ENCODE data around the gene WNT3A.

Gene WNT3A

DNA sequence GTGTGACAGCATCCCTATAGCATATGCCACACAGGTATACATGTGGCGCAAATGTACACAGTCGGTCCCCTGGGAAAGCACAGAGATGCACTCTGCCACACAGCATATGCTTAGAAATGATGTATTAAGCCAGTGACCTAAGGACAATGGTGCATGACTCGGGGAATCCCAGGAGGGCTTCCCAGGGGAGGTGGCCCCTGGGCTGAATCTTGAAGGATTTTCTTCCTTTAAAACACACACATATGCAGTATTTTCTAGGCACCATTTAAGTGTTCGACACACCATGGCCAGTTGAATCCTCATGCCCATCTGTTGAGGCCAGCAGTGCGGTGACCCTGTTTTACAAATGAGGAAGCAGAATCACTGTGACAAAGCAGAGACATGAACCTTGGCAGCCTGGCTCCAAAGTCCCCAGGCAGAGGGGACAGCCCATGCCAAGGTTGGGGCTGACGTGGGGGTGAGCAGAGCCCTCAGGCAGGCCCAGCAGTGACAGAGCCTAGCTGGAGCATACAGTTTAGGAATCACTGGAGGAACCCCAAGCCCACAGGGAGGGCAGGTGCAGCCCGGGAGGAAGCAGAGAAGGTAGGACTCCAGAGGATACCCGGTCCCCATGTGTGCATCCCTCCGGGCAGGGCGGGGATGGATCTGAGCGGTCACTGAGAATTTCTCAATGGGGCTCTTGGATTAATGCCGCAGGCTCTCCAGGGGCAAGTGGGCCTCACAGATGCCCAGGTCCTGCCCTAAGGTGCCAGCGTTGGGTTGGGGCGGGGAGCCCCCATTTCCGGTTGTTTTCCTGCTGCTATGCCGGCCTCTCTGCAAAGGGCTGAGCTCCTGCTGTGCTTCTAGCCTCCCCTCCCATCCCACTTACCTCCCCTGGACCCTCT lies 28.4 kb downstream of the WNT3A start:
- DNase-seq = no peak

DNA sequence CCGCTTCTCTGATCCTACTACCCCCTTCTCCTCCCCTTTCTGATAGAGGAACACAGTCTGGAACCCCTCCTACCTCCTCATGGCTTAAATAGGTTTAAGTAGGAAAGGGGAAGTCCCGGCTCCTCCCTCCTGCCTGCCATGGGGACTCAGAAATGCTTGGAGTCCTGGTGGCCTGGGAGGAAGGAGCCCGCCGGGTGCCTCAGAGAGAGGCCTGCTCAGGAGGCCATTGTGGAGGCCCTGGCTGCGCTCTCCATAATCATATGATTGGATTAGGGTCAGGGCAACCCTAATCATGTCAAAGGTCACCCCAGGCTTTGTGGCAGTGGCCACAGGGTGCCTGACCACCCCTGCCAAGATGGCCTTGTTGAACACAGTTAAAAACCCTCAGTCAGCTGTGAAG lies 29.0 kb downstream of the WNT3A start:
- no peak for DNase-seq

DNA sequence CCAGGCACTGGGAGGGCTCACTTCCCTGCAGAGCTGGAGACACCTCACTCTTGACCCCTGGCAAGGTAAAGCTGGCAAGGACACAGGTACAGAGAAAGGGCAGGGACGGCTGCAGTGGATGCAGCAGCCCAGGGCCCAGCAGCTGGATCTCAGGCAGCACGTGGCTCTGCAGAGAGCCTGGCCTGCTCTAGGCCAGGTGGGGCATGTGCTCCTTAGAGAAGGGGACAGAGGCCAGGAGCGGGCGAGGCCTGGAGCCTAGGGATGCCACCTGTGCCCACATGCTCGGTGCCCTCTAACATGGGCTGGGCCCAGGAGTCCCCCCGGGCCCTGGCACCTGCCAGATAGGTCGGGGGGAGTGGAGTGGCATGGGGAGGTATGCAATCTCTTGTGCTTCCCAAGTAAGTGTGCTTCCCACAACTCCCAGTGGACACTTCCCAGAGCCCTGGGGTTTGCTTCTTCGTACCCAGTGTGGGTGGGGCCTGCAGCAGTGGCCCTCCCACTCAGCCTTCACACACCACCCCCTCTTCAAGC lies 30.0 kb downstream of the WNT3A start:
- DNase-seq = no peak

DNA sequence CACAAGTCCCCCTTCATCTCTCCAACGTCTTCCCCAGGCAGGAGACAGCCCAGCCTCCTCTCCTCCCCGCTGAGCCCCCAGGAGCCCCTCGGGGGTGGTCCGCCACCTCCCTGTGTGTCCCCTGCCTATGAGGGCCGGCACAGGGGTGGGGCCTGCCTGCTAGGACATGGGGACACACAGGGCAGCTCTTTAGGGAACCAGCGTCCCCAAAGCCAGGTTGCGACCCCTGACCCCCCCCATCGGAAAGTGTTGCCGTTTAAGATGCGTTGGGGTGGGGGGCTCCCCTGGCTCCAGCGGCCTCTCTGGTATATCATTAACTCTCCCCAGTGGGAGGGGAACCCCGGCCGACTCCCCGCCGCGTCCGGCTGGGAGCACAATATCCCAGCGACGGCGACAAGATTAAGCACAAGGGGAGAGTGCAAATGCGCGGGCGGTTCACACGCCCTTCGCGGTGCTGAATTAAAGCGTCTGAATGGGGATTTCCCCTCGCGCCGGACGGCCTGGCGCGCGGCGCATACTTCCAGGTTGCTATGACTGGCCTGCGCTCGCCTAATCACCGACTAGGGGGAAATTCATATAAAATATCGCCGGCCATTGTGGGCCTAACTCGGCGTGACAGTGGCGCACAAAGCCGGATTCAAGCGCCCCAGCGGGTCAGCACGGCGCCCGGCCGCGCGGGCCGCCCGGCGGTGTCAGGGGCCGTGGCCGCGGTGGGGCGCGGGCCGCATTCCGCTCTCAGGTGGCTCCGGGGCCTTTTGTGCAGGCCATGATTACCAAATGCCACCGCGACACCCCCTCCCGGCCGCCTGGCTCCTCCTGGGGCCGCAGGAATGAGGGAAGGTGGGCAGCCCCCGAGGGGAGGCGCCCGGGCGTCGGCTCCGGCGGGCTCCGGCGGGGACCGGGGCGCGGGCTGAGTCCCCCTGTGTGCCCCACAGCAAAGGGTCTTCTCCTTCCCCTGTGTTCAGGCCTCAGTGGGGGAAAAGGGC lies 30.9 kb downstream of the WNT3A start:
- peak; percentile 45 to 64 for DNase-seq

DNA sequence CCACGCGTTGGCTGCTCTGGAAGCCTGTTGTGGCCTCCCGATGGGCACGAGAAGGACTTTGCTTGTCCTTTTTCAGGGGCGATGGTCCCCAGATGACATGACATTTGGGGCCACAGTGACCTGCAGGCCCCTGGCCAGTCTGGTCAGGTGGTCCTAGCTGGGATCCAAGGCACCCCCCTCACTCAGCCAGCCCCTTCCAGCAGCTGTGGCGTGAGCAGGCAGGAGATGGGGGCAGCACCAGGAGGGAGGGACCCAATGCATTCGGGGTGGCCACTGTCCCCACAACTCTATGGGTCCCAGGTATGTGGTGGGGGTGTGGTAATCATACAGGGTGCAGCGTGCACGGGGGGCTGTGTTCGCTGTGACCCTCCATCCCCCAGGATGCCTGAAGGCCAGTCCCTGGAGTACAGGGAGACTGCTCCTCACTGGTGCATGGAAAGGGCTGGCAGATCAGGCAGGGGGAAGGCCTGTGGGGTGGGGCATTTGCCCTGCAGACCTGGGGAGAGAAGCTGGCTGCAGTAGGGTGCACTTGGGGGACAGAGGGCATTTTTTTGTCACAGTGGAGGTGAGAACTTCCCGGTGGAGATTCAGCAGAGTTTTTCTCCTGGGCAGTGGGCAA lies 31.7 kb downstream of the WNT3A start:
- DNase-seq = no peak

DNA sequence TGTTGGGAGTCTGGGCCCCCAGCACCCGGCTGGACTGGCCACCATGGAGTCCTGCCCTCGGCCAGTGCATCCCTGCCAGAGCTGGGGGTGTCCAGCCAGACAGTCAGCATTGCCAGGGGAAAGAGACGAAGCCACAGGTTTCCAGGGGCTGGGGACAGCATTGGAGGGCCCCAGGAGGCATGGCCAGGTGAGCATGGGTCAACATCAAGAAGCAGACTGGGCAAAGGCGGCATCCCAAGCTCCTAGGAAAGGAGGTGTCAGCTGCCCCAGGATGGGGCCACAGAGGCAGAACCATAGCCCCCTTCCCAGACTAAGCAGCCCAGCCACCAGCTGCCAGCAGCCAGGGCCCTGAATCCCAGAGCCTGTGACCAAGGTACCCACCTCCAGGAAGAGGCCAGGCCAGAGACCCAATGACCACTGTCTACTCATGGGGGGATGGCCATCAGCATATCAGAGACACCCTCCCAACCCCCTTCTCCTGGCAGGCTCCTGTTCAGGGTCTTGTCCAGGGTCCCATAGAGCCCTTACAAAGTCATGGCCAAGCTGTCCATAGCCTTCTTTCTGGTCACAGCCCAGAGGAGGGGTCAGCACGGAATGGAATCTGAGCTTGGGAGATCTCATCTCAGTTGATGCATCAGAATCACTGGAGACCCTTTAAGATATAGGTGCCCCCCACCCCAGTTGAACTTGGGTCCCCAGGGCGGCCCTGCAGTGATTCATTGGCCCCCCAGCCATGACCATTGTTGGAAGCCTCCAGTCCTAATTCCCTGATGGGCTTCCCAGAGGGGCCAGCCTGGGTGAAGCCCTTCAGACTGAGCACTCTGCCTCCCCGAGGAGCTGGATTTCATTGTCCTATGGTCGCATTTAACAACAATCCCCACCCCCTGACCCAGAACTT lies 32.5 kb downstream of the WNT3A start:
- DNase-seq = no peak

DNA sequence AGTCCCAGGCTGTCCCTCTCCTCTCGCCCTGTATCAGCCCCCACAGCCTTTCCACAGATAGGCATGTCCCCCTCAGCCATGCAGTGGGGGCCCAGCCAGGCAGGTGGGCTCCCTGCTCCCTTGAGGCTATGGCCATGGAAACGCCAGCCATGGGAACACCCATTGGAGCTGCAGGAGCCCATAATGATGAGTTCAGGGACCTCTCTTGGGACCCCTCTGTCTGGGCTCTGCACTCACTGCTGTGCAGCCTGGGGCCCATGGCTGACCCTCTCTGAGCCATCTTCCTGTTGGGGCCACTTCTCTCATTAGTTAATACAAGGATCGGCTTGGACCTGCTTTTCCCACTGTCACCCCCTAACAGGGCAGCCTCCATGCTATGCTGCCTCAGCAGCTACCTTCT lies 33.2 kb downstream of the WNT3A start:
- DNase-seq = no peak

DNA sequence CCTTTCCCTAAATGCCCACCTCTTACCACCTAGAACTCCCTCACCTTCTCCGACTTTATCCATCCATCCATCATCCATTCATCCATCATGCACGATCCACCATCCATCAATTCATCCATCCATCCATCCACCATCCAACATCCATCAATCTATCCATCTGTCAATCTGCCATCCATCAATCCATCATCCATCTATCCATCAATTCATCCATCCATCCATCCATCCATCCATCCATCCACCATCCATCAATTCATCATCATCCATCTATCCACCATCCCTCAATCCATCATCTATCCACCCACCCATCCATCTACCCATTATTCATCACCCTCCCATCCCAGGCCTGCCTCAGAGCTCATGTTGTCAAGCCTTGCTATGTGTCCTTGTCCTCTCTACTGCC lies 34.5 kb downstream of the WNT3A start:
- DNase-seq = no peak

DNA sequence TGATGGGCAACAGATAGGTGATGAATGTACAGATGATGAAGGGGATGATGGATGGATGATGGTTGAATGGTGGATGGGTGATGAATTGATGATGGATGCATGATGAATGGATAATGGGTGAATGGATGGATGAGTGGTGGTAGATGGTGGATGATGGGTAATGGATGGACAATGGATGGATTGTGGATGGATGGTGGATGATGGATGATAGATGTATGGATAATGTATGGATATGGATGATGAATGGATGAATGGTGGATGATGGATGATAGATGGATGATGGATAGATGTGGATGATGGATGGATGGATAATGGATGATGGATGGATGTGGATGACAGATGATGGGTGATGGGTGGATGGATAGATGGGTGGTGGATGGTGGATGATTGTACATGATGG lies 35.7 kb downstream of the WNT3A start:
- DNase-seq = no peak

DNA sequence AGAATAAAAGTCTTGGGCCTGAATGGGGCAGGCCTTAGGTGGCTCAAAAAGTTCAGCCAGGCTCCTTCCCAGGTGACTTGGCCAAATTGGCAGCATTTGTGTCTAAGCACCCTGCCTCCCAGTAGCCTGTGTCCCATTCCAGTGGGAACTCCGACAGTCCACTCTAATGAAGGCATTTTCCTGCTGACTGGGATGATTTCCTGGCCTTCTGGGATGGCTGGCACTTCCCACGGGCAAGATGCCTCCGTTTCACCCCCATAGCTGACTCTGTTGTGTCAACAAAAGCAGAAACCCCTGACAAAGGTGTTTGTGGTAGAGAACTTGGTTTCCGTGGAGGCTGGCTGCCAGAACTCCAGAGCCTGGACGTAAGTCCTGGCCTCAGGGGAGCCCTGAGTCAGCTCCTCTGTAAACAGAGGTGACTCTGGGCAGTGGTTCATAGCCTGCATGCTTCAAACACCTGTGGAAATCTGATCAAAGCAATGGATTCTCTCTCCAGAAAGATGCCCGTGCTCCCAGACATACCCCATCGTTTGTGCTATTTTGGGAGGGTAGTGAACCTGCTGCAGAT lies 36.6 kb downstream of the WNT3A start:
- no peak for DNase-seq

DNA sequence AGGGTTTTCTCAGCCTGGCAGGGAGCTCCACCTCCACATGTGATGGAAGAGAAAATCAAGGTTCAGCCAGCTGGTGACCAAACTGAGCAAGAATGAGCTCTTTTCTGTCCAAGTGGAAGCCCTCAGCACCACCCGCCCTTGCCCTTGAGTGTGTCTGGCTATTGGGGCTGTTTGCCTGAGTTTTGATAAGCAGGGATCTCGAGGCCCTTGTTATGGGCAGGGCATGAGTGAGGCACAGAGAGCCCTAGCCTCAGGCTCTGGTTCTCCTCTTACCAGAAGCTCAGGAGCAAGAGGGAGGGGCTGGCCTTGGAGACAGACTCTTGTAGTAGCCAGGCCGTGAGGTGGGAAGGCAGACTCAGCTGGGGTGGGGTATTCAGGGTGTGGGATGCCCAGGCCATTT lies 38.2 kb downstream of the WNT3A start:
- DNase-seq = no peak

DNA sequence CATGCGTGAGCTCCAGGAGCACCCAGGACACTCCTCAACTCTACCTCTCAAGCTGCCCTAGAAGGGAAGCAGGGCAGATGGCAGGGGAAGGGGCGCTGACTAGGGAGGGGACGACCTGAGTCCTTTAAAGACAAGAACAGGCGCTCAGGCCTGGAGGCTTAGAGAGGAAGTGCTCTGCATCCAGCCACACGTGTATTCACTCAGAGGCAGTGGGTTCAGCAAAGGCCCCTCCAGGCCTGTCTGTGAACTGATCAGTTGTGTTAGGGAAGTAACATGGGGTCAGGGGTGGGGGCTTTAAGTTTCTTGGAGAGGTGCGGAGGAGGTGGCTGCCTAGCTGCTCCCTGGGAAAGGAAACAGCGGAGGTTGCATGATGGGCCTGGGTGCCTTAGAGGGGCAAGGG lies 38.6 kb downstream of the WNT3A start:
- DNase-seq = no peak

DNA sequence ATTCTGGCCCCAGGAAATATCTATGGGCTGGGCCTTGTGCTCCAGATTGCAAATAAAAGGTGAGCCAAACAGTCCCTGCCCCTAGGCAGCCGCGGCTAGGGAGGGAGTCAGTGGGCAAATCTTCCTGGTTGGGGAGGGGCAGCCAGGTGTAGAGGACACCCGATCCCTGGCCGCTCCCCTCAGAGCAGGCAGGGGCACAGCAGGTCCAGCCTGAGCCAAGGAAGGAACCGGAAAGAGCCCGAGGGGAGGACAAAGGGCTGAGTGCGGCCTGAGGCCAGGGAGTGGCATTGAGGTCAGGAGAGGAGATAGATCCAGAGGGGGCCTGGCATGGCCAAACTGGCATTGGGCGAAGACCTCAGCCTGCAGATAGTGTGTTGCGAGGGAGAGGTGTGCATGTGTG lies 39.1 kb downstream of the WNT3A start:
- DNase-seq = no peak

DNA sequence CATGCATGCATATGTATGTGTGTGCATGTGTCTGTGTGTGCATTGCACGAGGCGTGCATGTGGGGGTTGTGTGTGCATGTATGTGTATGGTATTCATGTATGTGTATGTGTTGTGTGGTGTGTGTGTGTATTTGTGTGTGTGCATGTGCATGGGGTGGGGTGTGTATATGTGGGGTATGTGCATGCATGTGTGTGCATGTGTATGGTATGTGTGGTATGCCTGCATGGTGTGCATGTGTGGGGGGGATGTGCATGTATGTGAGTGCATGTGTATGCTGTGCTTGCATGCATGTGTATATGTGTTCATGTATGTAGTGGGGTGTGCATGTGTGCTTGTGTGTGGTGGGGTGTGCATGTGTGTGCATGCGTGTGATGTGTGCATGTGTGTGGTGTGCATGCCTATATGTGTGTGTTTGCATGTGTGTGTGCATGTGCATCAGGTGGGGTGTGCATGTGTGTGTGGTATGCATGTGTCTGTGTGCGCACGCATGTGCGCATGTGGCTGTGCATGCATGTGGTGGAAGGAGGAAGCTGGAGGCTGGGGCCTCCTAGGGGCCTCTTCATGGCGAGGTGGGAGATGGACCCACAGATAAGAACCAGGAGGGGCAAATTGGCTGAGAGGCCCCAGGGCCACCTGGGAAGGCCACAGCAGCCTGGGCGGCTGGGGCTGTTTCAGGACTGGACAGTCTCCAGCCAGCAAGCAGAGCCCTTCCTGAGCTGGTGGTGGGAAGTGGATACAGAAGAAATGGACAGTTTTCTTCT lies 39.8 kb downstream of the WNT3A start:
- DNase-seq = no peak

DNA sequence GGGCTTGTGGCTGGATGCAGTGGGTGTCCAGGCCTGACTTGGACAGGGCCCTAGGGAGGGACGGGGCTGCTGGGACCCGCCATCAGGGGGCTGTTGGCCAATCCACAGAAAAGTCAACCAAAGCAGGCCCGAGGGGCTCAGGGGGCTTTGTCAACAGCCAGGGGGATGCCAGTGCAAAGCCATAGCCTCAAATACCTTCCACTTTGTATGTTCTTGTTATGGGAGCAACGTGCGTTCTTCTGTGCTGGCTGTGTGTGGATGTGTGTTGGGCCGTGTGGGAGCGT lies 40.3 kb downstream of the WNT3A start:
- no peak for DNase-seq

DNA sequence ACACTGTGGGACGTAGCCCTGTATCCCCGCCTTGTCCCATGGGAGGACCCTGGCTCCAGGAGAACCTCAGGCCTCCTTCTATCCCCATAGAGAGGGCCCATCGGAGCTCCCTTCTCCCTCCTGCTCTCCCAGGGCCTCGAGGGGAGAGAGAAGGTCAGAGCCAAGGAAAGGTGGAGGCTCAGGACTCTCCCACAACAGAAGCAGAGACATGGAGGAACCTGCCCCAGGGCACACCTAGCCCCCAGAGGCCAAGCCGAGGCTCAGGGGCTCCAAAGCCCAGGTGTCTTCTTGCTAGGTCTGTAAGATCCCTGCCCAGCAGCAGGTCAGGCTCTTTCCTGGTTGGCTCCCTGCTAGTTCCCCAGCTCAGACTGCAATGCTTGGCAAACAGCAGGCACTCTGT lies 41.3 kb downstream of the WNT3A start:
- no peak for DNase-seq

DNA sequence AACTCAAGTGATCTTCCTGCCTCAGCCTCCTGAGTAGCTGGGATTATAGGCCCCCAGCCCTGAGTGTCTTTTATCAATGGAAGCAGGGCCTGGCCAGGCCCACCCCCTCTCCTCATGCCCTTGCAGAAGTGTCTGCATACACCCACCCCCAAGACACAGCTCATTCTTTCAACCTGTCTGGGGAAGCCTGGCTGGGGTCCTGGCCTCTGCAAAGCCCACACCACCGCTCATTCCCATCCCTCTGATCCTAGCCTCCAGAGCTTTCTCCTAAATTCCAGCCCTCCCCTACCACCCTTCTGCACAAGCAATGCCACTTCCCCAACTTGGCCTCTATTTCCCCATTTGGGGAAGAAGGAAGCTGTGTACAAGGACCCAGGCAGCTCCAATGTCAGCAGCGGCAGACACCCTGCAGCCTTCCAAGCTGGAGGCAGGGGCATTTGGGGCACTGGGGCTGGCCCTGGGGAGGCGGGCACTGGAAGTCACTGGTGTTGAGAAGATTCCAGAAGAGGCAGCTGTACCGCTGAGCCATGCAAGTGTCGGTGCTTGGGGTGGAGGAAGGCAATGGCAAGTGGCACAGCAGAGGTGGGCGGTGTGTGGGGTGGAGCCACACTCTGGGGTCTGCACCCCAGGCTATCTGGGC lies 42.0 kb downstream of the WNT3A start:
- DNase-seq = no peak

DNA sequence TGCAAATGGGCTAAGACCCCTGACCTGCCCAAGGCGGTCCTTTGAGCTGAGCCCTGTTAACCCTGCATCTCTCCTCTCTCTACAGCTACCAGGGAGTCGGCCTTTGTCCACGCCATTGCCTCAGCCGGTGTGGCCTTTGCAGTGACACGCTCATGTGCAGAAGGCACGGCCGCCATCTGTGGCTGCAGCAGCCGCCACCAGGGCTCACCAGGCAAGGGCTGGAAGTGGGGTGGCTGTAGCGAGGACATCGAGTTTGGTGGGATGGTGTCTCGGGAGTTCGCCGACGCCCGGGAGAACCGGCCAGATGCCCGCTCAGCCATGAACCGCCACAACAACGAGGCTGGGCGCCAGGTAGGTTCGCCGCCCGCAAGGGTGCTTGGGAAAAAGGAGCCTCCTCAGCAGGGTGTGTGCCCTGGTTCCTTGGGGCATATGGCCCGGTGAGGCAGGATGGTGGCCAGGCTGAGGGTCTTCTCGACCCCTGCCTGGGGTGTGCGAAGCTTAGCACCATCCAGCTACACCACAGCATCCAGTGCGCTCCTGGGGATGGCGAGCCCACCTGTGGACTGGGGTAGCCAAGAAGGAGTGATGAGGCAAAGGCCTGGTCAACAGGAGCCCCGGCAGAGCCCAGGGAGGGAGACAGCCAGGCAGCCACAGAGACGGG lies 43.9 kb downstream of the WNT3A start:
- no peak for DNase-seq

DNA sequence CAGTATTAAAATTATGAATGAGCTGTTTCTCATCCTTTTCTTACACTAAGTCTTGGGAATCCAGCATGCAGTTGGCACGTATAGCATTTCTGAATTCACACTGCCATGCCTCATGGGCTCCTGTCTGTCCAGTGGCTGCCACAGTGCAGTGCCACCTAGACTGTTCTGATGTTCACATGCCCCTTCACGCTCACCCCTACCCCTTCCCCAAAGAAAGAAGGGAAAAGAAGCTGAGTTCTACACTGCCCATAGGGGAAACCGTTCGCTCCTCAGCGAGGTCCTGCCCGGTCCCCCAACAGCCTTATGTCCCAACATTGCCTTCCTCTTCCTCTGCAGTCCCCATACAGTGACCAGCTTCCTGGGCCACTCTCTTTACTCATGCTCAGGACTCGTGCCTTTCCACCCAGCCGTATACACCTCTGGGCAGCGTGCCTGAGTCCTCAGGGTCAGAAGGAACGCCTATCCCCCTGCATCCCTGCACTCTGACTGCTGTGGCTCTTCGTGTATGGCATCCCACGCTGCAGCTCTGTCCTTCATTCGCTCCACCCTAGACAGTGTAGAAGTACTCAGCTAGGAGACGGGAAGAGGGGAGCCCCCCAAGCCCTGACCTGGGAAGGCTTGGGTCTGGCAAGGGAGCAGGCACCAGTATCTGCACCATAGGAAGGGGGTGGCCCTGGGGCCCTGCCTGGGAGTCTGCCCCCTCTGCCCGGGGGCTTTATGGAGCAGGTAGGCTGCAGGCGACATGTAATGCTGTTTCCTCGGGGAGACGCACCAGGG lies 51.6 kb downstream of the WNT3A start:
- DNase-seq = no peak

All from activated CD4-positive, alpha-beta T cell treated with anti-CD3 and anti-CD28 coated beads, Interleukin-2, amount 50 U/mL, for 48 hours (primary cell).